ENCODE measurements around the gene LIMCH1.

DNA sequence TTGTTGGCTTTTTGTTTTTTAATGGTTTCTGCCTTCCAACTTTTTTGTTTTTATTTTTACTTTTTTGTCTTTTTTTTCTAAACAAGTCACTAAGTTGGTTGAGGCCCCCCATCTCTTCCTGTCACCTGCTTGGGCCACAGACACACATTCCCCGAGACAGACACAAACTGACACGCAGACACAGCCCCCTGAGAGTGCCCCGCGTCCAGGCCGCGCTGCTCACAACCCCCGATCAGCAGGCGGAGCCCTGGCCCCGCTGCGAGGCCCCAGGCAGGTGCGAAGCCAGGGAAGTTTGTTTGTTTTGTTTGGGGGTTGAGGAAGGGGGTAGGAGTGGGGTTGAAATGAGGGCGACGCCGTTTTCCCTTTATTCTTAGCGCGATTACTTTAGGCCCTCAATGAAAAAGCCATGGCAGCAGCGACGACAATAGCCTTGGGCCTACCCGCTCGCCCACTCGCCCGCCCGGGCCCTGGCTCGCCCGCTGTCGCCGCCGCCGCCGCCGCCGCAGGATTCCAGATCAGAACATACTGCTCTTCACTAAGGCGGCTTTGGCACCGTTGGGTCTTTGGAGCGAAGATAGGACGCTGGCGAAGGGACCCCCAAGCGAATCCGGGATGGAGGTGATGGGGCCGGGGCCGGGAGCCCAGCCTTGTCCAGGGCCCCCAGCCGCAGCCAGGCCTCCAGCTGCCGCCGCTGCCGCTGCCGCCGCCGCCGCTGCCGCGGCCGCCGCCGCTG lies 207.5 kb downstream of the LIMCH1 start:
- TF ChIP-seq, protein P1, sequence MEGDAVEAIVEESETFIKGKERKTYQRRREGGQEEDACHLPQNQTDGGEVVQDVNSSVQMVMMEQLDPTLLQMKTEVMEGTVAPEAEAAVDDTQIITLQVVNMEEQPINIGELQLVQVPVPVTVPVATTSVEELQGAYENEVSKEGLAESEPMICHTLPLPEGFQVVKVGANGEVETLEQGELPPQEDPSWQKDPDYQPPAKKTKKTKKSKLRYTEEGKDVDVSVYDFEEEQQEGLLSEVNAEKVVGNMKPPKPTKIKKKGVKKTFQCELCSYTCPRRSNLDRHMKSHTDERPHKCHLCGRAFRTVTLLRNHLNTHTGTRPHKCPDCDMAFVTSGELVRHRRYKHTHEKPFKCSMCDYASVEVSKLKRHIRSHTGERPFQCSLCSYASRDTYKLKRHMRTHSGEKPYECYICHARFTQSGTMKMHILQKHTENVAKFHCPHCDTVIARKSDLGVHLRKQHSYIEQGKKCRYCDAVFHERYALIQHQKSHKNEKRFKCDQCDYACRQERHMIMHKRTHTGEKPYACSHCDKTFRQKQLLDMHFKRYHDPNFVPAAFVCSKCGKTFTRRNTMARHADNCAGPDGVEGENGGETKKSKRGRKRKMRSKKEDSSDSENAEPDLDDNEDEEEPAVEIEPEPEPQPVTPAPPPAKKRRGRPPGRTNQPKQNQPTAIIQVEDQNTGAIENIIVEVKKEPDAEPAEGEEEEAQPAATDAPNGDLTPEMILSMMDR (conservative IDR thresholded peaks at IDR 0.05; ENCODE audit: low read depth, low read length) = no peak
- TF ChIP-seq EZH2phosphoT487 (IDR thresholded peaks at IDR 0.05; ENCODE audit: borderline replicate concordance, low read length) (no peak), EZH2 (IDR thresholded peaks at IDR 0.05; ENCODE audit: low read length, unreplicated experiment) (no peak)

All from PC-3 (cell line).